ENCODE results near the gene WNT5A.

DNA sequence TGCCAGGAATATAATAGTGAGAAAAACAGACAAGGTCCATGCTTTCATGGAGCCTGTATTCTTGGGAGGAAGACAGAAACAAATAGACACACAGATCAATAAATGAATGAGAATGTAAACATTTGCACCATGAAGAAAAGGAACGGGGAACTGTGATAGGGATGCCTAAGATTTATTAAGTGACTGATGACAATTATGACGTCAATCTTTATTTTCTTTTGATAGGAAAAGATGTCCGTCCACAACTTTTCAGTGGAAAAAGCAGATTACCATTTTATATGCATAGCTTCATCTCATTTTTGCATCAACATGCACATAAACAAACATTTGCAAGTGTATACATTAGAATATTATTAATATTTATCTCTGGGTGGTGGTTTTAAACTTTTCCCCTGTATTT, 27.9 kb upstream of the WNT5A start:
- TF ChIP-seq, protein P1, sequence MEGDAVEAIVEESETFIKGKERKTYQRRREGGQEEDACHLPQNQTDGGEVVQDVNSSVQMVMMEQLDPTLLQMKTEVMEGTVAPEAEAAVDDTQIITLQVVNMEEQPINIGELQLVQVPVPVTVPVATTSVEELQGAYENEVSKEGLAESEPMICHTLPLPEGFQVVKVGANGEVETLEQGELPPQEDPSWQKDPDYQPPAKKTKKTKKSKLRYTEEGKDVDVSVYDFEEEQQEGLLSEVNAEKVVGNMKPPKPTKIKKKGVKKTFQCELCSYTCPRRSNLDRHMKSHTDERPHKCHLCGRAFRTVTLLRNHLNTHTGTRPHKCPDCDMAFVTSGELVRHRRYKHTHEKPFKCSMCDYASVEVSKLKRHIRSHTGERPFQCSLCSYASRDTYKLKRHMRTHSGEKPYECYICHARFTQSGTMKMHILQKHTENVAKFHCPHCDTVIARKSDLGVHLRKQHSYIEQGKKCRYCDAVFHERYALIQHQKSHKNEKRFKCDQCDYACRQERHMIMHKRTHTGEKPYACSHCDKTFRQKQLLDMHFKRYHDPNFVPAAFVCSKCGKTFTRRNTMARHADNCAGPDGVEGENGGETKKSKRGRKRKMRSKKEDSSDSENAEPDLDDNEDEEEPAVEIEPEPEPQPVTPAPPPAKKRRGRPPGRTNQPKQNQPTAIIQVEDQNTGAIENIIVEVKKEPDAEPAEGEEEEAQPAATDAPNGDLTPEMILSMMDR (IDR thresholded peaks at IDR 0.05; ENCODE audit: poor library complexity, severe bottlenecking), result no peak
- TF ChIP-seq MXI1 (conservative IDR thresholded peaks at IDR 0.05; ENCODE audit: poor library complexity, severe bottlenecking) (no peak), EP300 (conservative IDR thresholded peaks at IDR 0.05; ENCODE audit: poor library complexity, severe bottlenecking) (no peak), EZH2 (IDR thresholded peaks at IDR 0.05; ENCODE audit: borderline replicate concordance, insufficient read depth, low read length, poor library complexity, severe bottlenecking) (no peak)
